Right lobe of liver (tissue), 4 donors: Measurements from ENCODE around the gene RBFOX1.

Experiments used
- POLR2A ChIP-seq: fragments of 450-650 bp; IDR thresholded peaks from one replicate; pipeline ENCODE4 v1.6.1; 2017; ENCODE audit warnings: antibody characterized with exemption, mild to moderate bottlenecking
- TF ChIP-seq, protein P1 (sequence below), 4 donors: fragments of 200-600 bp in 3 of 4; fragments of 450-650 bp in 1 of 4; IDR thresholded peaks; one replicate each; pipeline versions ENCODE4 v1.5.1 to v1.8.0; 2016 to 2022; ENCODE audit warnings: antibody characterized with exemption in 4 of 4, mild to moderate bottlenecking in 2 of 4
- donor health status: DM: no; HTN: no; CAD: no.
- donor health status: DM: no; HTN: no; CAD: no.
- donor health status: DM: no; HTN: yes; CAD: no.

DNA sequence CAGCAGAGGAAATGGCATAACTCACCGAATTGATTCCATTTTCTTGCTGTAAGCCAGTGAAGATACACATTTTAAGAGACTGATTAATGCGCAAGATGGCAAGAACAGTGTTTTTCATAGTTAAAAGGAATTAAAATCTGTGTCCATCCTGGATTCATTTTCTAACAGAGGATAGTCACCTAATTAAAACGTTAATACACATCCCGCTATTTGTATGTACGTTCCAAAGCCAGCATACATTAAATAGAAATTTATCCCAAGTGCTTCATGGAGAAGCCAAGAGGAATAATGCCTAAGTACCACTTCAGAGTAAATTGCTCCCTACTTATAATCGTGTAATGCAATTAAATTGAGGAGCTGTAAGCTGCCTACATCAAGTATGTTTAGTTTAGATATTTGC lies 49.9 kb downstream of the RBFOX1 start:
- no peak for TF ChIP-seq POLR2A
- TF ChIP-seq, protein P1, sequence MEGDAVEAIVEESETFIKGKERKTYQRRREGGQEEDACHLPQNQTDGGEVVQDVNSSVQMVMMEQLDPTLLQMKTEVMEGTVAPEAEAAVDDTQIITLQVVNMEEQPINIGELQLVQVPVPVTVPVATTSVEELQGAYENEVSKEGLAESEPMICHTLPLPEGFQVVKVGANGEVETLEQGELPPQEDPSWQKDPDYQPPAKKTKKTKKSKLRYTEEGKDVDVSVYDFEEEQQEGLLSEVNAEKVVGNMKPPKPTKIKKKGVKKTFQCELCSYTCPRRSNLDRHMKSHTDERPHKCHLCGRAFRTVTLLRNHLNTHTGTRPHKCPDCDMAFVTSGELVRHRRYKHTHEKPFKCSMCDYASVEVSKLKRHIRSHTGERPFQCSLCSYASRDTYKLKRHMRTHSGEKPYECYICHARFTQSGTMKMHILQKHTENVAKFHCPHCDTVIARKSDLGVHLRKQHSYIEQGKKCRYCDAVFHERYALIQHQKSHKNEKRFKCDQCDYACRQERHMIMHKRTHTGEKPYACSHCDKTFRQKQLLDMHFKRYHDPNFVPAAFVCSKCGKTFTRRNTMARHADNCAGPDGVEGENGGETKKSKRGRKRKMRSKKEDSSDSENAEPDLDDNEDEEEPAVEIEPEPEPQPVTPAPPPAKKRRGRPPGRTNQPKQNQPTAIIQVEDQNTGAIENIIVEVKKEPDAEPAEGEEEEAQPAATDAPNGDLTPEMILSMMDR (IDR thresholded peaks at IDR 0.05) = no peak
